HG03432 (cell line): ENCODE data around the gene NRSN1.

ENCODE experiments used
- ATAC-seq: cut with Tn5 transposase; IDR thresholded peaks from one replicate; pipeline ENCODE4 v1.9.1; 2021; ENCODE audit warnings: mild to moderate bottlenecking, moderate library complexity; ENCODE audit not compliant: unreplicated experiment

Gene NRSN1, protein sequence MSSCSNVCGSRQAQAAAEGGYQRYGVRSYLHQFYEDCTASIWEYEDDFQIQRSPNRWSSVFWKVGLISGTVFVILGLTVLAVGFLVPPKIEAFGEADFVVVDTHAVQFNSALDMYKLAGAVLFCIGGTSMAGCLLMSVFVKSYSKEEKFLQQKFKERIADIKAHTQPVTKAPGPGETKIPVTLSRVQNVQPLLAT

DNA sequence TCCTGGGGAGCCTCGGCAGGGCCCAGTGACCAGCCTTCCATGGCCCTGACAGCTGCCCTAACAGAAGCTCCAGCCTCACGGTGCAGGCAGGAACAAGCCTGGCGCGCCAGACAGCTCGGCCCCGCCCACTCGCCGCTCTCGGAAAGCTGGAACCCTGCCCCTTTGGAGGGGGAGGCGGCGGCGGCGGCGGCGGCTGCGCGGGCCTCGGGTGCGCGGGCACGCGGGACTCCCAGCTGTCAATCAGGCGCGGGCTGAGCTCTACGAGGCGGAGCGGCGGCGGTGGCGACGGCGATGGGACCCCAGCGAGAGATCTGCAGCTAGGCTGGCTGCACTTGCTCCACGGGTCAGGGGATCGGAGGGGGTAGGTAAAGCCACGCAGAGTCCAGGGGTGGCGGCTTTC, at the start of gene NRSN1:
Gene NRSN1, plus strand, starts transcription at position 236 of the 400 bp plus-strand sequence. CDS start 8,113 bp downstream, outside the sequence.
- ATAC-seq = no peak

DNA sequence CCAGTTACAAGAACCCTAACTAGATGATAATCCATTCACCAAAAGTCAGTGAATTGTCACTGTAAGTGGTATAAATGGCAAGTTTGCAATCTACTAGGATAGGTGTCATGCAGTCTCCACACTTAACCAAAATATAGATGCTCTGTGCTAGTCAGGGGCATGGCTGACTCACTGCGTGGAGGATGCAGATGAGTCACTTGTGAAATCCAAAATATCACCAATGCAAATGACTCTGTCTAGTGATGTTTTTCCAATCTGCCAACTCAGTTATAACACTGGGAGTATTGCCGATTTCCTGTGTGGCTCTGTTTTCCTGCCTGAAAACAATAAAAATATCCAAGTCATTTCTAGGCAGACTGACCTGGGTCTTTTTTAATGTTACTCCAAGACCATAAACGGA, 47.8 kb upstream of the NRSN1 start:
- no peak for ATAC-seq

DNA sequence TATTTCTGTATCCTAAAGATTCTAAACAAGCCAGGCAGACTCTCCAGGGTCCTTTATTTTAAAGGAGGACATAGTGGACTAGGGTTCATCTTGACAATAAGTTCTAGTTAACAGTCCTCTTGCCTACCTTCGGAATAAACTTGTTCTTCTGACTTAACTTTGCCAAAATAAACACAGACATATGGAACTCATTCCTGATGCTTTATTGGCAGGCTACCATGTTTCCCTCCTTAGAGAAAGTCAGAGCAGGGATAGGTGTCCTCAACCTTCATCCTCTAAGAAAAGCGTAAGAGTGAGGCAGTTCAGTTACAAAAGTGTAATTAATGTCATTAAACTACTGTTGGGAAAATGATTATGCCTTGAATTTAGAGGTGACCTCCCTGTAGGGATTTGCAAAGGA, 46.9 kb upstream of the NRSN1 start:
- no peak for ATAC-seq

DNA sequence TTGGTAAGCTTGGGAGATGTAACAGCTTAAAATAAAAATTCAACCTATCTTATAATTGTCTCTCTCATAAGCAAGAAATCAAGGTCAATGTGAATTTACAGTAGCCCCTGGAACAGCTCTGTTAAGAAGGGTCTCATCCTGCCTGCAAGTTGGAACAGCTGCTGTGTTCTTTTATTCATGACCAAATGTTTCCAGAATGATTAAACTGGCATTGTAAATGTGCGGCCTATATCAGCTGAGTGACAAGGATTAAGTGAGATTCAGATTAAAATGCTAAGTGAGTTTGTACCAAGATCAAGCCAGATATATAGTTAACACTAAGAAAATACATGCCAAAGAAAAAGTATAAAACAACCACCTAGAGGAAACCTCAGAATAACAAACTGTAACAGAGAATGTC, 45.3 kb upstream of the NRSN1 start:
- no peak for ATAC-seq

DNA sequence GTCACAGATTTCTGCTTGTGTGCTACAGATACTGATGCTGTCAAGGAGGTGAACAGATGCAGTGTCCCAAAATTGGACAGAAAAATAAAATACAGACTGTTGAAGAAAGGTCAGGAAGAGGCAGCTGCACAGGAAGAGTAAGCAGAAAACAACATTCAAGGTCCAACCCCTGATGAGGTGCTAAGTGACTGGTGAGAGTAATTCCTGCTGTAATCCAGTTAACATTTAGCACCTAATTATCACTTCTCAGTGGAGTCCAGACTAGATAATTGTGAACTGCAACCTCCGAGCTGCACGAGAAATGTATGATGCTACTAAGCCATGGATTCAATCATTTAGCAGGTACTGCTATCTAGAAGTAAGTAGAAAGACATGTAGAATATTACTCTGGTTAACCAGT, 36.3 kb upstream of the NRSN1 start:
- ATAC-seq = no peak

DNA sequence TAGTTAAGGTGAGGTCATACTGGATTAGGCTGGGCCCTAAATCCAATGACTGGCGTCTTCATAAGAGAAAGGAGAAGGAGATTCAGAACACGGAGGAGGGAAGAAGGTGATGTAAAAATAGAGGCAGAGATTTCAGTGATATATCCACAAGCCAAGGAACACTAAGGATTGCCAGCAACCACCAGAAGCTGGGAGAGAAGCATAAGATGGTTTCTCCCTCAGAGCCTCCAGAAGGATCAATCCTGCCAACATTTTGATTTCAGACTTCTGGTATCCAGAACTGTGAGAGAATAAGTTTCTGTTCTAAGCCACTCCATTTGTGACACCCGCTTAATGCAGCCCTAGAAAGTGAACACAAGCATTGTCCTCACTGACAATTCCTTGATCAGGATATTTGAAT, 33.6 kb upstream of the NRSN1 start:
- ATAC-seq = no peak

DNA sequence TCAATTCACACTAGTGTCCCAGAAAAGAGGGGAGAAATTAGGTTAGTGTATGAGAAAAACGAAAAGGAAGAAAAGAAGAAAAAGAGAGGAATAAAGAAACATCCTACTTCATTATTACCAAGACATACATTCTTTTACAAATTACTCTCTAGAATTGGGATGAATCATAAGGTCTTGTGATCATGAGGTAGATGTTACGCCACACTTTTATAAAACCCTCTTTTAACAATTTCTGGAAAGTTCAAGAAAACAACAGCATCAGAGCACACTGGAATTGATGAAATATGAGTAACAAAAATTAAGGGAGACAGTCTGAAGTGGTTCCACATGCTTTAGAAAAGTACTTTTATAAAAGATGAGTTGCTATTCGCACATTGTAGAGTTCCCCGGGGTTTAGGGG, 32.6 kb upstream of the NRSN1 start:
- ATAC-seq = no peak

DNA sequence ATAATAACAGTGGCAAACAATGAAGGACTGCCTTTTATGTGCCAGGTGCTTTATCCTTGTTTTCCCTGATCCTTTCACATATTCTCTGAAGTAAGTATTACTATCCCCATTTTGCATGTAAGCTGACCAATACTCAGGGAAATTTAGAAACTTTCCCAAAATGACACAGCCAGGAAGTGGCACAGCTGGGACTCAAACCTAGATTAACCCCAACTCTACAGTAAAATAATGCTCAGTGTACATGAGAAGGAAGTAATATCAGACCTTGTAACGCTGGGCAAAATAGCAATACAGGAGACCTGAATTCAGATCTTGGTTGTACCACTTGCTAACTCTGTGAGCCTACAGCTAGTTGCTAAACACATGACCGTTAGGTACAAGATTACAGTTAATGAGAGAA, 26.8 kb upstream of the NRSN1 start:
- peak; percentile 67 for ATAC-seq

DNA sequence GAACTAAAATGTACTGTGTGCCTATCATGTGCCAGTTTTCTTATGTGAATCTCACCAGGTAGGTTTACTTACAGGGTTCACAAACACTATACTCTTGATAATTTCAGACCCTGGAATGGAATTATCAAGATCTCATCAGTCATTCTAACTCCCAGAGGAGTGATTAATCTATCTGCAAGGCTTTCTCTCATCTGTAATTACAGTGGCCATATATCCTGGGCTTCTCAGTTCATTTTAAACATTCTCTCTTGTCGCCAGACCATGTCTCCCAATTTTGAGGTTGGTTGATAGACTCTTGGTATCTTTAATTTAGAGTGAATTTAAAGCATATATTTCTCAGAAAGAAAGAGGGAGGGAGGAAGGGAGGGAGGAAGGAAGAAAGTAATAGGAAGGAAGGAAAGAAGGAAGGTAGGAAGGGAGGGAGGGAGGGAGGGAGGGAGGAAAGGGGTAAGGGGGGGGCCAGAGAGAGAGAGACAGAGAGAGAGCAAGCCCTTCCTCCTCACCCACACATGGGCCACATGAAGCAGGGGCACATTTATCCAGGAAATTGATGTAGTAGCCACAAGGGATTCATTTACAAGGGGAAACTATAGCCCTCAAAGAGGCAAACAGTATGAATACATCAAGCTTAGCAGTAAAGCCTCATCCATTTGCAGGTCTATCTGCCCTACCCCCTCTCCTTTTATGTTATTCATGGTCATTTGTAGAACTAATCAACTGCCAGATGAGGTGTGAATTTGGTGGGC, 25.8 kb upstream of the NRSN1 start:
- no peak for ATAC-seq

DNA sequence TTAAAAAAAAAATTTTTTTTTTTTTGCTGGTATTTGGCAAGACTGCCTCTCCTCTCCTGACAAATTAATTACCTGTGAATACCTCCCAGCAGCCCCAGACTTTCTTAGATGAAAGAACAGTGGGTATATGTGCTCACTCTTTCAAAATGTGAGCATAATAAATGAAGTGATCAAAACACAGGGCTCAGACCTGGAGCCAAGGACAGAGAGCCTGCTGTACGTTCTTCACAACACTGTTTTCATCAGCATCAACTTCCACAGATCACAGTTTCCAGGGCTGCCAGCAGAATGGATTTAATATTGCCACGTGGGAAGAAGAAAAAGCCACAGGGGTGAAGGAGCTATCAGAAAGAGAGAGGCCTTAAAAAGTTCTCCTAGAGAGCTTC, 25.3 kb upstream of the NRSN1 start:
- no peak for ATAC-seq

DNA sequence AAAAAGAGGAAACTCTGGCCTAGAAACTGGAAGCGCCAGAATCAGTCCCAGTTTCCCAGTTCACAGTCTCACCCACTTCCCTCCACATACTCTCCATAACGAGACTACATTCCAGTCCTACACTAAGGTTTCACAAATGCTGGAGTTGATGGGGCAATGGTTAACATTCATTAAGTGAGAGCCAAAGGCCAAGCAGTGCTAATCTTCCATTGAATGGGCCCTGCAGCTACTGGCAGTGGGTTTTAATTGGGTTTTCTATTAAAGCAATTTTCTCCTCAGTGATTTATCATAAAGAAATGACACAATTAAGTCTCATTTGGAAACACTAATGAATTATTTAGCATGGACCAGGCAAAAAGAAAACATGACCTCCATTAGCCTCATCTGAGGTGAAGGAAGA, 20.8 kb upstream of the NRSN1 start:
- ATAC-seq = no peak

DNA sequence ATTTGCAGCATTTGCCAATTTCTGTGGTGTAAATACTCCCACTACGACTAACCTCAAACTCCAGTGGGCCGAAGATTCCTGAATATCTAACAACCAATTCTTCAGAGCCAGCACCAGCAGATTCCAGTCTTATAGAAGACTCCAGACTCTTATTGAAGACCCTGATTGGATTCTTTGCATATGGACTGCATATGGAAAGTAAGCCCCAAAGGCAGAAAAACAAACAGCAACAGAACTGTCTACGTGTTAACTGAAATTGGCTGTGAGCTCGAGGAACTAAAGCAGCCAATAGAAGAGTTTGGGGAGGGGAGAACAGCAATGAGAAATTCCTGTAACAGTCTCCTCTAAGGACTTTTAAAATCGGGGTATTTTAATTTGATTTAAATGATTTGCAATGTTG, 19.7 kb upstream of the NRSN1 start:
- no peak for ATAC-seq

DNA sequence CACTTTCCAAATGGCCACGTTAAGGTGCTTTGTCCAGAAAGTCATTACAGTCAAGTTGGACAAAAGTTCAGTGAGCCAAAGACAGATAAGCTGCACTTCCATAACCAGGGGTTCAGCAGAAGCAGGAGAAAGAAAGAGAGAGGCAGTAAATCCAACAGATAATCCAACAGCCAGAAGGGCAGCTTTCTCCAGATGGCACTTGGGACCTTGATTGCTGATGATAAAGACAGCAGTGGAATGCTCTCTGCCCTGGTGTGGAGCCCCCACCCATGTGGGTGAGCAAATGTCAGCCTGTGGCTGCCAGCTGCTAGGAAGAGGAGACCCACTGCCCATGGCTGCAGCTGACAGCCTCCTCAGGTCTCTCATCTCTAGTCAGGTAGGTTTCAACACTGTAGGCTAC, 18.7 kb upstream of the NRSN1 start:
- ATAC-seq = no peak

DNA sequence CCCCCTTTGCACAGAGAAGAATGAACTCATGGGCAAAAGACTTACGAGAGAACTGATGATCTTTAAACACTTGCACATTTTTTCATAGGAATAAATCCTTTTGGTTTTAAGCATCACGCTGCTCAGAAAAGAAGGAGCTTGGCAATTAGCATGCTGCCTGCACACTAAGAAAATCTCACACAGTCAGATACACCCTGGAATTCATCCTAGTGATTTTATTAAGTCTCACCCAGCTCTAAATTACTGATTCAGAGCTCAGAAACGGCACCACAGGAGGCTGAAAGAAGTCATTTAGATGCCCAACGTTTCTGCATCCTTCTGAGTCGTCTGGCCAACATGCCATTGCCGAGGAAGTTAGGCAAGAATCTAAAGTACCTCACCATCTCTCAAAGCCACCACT, 18.0 kb upstream of the NRSN1 start:
- no peak for ATAC-seq

DNA sequence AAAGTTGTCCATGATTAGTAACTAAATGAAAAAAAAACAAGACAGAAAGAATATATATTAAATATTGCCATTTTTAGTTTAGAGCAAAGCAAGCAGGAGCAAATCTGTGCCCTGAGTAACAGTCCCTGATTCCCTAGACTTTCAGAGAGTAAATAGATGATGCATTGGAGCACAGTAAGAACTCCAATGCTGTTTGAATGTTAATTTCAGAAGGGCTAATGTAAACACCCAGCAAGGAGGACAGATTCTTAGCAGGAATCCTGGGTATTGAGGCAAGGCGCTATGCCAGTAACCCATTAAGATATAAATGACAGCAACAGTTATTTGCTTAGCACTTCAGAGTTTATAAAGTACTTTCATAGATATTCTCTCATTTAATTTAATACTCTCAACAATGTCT, 15.6 kb upstream of the NRSN1 start:
- no peak for ATAC-seq

DNA sequence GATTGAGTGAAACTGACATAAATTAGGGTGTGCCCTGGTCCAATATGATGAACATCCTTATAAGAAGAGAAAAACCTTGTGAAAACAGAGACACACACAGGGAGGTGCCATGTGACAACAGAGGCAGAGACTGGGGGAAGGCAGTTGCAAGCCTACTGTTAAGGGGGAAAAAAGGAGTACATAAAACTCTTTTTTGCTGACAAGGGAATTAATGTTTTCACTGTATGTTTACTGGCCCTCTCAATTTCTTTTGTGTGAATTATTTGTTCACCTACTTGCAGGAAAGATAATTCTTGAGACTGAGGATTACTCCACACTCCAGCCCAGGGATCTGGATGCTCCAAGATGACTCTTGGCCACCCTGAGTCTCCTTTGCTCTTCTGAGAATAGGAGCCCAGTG, 12.1 kb upstream of the NRSN1 start:
- no peak for ATAC-seq

DNA sequence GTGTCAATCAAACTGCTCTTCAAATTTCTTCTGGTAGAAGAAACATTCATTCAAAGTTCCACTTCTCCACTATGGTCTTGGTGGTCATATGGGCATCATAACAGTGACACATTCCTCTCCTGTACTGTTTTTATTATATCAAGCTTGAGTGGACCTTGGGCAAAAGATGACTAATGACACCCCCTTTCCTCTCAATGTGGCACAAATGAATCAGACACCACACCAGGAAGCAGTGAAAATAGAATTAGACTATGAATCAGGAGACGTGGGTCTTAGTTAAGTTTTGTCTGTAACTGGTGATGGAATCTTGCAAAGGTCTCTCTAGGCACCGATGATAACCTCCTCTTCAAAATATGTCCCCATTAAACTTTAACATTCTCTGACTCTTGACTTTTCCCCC, 9.0 kb upstream of the NRSN1 start:
- ATAC-seq = no peak

DNA sequence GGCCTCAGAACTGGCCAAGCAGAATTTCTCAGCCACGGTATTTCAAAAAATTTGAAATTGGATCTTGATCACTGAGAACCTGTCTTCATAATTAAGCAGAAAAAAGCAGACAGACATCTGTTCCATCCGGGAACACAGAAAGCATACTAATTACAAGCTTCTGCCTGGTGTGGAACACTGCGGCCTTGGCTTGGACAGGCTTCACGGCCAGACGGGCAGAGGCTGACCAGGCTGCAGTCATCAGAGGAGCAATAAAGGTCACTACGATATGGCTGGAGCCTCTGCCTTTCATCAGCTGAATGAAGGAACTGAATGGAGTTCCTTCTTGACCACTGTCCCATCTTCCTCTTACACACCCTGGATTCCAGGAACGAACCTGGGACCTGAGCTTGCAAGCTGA, 3.9 kb upstream of the NRSN1 start:
- ATAC-seq = no peak

DNA sequence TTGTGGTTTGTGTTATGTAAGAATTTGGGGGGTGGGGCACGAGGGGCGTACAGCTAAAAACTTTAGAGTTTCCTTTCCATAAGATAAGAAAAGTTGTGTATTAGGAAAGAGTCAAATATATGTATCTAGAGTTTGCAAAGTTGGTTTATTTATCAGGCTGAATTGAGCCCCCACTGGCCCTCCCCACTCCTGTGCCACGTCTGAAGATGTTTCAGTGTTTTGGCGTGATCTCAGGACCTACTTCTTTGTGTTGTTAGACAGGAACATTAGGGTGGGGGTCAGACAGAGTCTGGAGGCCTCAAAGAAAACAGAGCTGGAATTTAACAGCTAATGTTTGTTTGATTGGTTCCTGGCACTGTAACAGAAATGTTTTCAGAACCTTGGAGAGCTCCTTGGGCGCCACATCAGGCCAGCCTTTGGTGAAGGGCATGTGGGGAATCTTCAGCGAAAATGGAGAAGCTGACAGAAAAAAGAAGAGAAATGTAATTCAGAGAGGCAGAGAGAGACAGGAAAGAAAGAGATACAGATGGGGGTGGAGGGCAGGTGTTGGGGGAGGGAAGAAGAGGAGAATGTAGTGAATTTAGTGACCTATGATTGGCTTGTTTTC, 674 bp downstream of the NRSN1 start:
- ATAC-seq = peak; percentile 61

DNA sequence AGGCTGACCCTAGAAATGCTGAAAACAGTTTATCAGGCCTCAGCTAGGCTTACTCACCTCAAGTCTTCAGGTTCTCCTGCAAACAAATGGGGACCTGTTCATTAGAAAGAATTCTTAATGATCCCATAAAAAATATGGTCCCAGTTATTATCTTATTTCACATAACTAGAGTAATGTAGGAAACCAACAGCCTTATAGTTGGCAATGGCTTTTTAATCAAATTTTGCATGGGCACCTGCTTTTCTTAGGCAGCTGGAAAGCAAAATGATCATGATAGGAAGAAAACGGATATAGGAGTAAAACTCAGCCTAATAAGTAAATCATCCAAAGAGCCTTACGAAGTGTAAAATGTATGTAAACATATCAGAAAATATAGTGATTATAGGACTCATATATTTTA, 1.3 kb downstream of the NRSN1 start:
- no peak for ATAC-seq

DNA sequence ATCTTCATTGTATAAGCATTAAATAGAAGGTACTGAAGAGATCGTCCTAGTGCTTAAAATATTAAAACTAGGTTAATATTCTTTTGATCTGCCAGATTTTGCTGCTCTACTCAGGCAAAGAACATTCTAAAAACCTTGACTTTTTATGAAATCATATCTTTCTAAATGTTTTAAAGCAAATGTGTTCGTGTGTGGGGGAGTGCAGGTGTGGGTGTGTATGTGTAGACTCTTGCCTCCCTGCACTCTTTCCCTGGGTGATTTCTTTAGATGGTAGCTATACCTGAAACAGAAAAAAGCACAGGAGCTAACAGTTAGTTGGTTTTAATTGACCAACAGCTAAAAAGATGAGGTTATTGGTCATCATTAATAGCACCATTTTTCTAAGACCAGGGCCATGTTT, 5.7 kb downstream of the NRSN1 start:
- no peak for ATAC-seq

DNA sequence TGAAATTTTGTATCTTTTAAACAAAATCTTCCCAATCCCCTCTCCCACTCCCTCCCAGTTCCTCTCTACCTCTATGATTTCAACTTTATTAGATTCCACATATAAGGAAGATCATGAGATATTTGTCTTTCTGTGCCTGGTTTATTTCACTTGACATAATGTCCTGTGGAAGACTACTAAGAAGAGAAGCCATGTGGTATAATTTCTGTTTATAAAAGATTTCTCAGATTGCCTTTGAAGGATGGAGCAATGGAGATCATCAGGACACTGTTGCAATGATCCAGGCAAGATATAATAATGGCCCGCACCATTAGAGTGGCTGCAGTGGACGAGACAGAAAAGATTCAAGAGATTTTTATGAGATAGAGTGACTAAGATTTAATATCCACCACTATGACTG, 13.1 kb downstream of the NRSN1 start:
- no peak for ATAC-seq

DNA sequence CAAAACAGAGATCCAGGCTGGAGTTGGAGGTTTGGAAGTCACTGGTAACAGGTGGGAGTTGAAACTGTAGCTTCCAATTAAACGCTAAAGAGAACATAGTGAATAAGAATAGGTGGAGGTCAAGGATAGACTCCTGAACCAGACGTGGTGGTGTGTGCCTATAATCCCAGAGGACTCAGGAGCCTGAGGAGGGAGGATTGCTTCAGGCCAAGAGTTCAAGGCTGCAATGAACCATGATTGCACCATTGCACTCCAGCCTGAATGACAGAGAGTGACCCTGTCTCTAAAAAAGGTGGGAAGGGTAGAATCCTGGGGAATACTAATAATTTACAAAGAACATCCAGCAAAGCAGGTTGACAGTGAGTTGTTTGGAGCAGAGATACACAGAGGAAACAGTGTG, 13.6 kb downstream of the NRSN1 start:
- ATAC-seq = no peak
